Fibroblast of skin of left quadriceps (primary cell): ENCODE results near the gene DIS3.
A peak's percentile ranks its signal among the peaks of the same experiment; 100 is the strongest.
"Not testable (repeated sequence)": the region's sequence is repeated elsewhere in the genome, so short reads cannot be mapped to it uniquely, and the experiment has no call there.

ENCODE experiments used
- DNase-seq, 2 experiments: peaks; one replicate each; pipeline ENCODE4 v3.0.0-alpha.2; 2013; ENCODE audit warnings: low read depth in 2 of 2

DIS3 gene, protein sequence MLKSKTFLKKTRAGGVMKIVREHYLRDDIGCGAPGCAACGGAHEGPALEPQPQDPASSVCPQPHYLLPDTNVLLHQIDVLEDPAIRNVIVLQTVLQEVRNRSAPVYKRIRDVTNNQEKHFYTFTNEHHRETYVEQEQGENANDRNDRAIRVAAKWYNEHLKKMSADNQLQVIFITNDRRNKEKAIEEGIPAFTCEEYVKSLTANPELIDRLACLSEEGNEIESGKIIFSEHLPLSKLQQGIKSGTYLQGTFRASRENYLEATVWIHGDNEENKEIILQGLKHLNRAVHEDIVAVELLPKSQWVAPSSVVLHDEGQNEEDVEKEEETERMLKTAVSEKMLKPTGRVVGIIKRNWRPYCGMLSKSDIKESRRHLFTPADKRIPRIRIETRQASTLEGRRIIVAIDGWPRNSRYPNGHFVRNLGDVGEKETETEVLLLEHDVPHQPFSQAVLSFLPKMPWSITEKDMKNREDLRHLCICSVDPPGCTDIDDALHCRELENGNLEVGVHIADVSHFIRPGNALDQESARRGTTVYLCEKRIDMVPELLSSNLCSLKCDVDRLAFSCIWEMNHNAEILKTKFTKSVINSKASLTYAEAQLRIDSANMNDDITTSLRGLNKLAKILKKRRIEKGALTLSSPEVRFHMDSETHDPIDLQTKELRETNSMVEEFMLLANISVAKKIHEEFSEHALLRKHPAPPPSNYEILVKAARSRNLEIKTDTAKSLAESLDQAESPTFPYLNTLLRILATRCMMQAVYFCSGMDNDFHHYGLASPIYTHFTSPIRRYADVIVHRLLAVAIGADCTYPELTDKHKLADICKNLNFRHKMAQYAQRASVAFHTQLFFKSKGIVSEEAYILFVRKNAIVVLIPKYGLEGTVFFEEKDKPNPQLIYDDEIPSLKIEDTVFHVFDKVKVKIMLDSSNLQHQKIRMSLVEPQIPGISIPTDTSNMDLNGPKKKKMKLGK

GRCh38 chr13:72781451-72782439 lies at the start of gene DIS3, which contains the start of gene PIBF1:
Gene DIS3 (minus strand): TSS chr13:72781900. CDS start chr13:72781832, 68 bp downstream.
Gene PIBF1 (plus strand): TSS chr13:72782133. CDS start chr13:72783470, 1,337 bp downstream.
- DNase-seq, result peak; percentile 96

- DNase-seq, result no peak
Observed at GRCh38 chr13:72823724-72824123, 42.0 kb upstream of the DIS3 start.

DNA sequence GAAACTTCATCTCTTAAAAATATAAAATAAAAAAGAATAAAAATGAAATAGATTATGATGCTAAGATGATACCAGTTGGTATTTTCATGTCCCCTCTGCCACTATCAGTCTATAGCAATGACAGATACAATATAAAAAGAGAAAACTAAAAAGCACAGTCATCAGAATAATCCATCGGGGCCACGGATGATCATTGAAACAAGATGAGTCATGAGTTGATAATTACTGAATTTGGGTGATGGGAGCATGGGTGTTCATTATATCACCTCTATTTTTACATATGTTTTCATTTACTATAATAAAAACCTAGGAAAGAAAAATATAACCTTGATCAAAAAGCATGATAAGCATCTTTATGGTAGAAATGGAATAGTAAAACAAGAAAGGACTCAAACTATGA lies 41.4 kb upstream of the DIS3 start:
- no peak for DNase-seq

- no peak for DNase-seq
Observed at GRCh38 chr13:72820898-72821279, 39.2 kb upstream of the DIS3 start.

- DNase-seq, result no peak
Observed at GRCh38 chr13:72820156-72820897, 38.6 kb upstream of the DIS3 start.

DNA sequence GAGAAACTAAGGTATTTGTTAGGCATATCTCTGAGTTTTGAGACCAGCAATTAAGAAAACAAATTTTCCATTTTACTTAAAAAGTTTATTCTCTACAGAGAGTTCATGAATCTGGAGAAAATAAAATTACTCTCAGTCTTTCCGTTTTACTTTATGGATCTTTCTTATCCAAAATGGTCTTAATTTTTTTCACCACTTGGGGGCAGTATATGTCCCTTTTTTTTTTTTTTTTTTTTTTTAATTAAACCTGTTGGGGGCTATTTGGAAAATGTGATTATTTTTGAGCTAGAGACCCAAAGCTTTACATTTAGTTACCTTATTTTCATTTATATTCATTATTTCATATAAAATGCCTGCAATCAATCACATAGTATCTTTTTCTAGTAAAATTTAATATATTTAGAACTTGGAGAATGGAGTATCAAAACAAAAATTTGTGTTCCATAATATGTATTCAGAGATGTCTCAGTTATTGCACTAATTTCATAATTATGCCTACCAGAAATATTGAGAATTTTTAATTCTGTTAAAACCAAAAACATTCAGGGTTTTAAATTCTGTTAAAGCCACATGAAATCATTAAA lies 27.3 kb upstream of the DIS3 start:
- no peak for DNase-seq

- DNase-seq, result not testable (repeated sequence)
Observed at GRCh38 chr13:72806514-72806913, 24.8 kb upstream of the DIS3 start.

GRCh38 chr13:72805676-72806346 lies 24.1 kb upstream of the DIS3 start:
- DNase-seq, result no peak

DNA sequence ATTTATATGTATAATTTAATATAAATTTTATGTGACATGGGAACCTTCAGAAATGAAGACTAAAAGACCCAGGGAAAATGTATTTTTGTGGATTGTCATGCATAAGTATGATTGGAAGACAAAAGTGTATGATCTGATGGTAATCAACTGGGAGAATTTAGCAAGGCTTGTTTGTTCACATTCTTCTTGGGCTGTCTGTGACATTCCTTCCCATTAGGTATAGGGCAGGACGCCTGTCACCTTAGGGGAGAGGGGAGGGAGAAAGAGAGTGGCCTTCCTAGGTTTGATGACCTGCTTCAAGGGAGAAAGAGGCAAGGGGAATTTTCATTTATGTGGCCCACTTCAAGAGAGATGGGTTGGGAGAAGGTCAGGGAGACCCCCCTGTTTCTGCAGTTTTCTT lies 22.6 kb upstream of the DIS3 start:
- DNase-seq, result no peak

DNA sequence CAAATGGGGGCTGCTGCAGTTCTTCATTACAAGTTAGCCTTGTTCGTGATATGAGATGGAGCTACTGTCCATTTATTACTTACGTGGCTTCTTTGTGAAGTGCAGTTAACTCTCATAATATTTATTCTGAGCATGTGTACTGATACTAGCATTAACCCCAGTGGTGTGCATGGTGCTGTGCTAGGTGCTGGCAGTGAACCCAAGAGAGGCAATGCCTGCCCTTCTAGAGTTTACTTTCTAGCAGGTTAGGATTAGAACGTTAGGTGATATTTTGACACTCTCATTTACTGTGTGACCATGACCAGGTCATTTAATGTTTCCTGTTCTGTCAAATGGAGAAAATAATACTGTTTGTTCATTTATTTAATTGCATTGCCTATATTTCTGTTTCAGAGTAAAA lies 17.1 kb upstream of the DIS3 start:
- DNase-seq, result no peak

- DNase-seq, result no peak
Observed at GRCh38 chr13:72792640-72793039, 10.9 kb upstream of the DIS3 start.

- no peak for DNase-seq
Observed at GRCh38 chr13:72788831-72789230, 7.1 kb upstream of the DIS3 start.

- not testable (repeated sequence) for DNase-seq
Observed at GRCh38 chr13:72784679-72785078, 3.0 kb upstream of the DIS3 start.

DNA sequence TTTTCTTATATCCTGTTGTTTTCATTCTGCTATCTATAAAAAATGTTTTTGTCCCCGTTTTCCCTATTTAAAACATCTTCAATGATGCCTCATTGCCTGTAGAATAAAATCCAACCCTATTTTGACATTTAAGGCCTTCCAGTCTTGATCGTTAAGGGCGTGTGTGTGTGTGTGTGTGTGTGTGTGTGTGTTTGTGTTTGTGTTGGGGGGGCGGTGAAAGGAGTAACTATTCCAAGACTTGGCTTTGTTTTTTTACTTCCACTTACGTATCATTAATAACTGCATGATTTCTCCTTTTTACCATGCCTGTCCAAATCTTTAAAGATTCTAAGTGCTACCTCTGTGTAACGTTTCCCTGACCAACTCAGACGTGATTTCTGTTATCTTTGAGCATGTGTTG lies 1.0 kb upstream of the DIS3 start:
- DNase-seq, result no peak

DNA sequence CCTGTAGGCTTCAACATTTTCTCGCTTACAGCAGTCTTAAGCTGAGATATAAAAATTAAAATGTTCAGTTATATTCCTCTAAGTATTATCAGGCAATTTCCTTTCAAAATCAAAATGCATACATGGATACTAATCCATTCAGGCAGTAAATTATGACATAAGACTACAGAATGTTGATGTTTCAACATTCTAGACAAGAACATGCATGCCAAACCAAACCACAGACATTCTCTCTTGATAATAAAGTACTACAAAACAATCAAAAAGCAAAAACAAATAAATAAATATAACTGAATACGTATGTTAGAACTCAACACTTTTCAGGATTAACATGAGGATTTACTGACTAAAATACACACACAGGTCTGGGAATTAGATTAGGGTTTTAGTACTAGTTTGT lies 7.7 kb downstream of the DIS3 start:
- no peak for DNase-seq

GRCh38 chr13:72763411-72763810 lies 18.3 kb downstream of the DIS3 start:
- no peak for DNase-seq

DNA sequence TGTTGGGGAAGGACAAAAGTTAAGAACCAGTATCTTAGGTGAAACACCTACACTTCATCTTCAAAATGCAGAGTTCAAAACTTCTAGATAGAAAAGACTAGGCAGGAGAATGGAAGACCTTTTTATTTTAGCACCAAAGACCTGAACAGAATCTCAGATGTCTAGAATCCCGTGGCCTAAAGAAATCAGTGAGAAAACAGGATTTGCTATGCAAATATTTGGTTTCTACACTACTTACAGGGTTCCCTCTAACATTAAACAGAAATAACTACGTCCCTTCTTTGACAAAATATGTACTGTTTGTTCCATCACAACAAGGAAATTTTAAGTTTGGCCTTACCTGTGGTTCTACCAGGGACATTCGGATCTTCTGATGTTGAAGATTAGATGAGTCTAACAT lies 21.5 kb downstream of the DIS3 start:
- no peak for DNase-seq

GRCh38 chr13:72757792-72758535 lies 23.7 kb downstream of the DIS3 start:
- no peak for DNase-seq

DNA sequence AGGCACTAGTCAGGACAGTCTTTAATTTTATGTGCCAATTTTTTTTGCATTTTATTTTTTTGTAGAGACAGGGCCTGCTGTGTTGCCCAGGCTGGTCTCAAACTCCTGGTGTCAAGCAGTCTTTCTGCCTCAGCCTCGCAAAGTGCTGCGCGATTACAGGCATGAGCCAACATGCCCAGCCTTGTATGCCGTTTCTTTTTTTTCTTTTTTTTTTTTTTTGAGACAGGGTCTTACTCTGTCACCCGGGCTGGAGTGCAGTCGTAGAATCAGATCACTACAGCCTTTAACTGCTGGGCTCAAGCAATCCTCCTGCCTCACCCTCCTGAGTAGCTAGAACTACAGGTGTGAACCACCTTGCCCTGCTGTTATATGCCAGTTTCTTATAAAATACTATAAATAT lies 27.6 kb downstream of the DIS3 start:
- no peak for DNase-seq
